ENCODE data around the gene MIDN.

MIDN gene

GRCh38 chr19:1268226-1269064, 20.1 kb downstream of the MIDN start:
- no peak for TF ChIP-seq CTCF (IDR thresholded peaks at IDR 0.05; ENCODE audit: low read depth, low read length, missing control alignments)

GRCh38 chr19:1269065-1269477, 20.7 kb downstream of the MIDN start, which contains the start of gene CIRBP:
TSS of gene CIRBP (plus strand) at chr19:1269332. CDS start at chr19:1270934, 1,602 bp downstream.
- no peak for TF ChIP-seq CTCF (IDR thresholded peaks at IDR 0.05; ENCODE audit: low read depth, low read length, missing control alignments)
- H3K4me3 ChIP-seq (replicated peaks; ENCODE audit: low read depth, low read length): peak within 1 kb of the TSS; percentile 78
- DNase-seq (ENCODE audit: extremely low read depth, low read depth): peak; percentile 86

More at GRCh38 chr19:1268226-1269064, 20.1 kb downstream of the MIDN start:
- DNase-seq (ENCODE audit: extremely low read depth, low read depth): no peak
- H3K4me3 ChIP-seq (replicated peaks; ENCODE audit: low read depth, low read length): peak overlapping the region; percentile 78; the same call in 1 of the 2 replicates

GRCh38 chr19:1269478-1270212, 21.3 kb downstream of the MIDN start:
- peak; percentile 65 for DNase-seq (ENCODE audit: extremely low read depth, low read depth)
- no peak for TF ChIP-seq CTCF (IDR thresholded peaks at IDR 0.05; ENCODE audit: low read depth, low read length, missing control alignments)
- peak overlapping the region; percentile 78 for H3K4me3 ChIP-seq (replicated peaks; ENCODE audit: low read depth, low read length)

GRCh38 chr19:1270213-1270853, 21.9 kb downstream of the MIDN start:
- DNase-seq (ENCODE audit: extremely low read depth, low read depth): no peak
- no peak for TF ChIP-seq CTCF (IDR thresholded peaks at IDR 0.05; ENCODE audit: low read depth, low read length, missing control alignments)
- H3K4me3 ChIP-seq (replicated peaks; ENCODE audit: low read depth, low read length): peak overlapping the region; percentile 78

- no peak for DNase-seq (ENCODE audit: extremely low read depth, low read depth)
- H3K4me3 ChIP-seq (replicated peaks; ENCODE audit: low read depth, low read length): peak overlapping the region; percentile 78
- no peak for TF ChIP-seq CTCF (IDR thresholded peaks at IDR 0.05; ENCODE audit: low read depth, low read length, missing control alignments)
These were observed 22.6 kb downstream of the MIDN start for GRCh38 chr19:1270854-1271527.
